Measurements from ENCODE around the gene TEDC1.
A peak's percentile ranks its signal among the peaks of the same experiment; 100 is the strongest.

Gene TEDC1

GRCh38 chr14:105529319-105529568 is 38.2 kb downstream of the TEDC1 start:
- H3K23ac ChIP-seq (ENCODE audit: low read length in 2 of 2) = no peak overlapping the region
- peaks cover 0 to 9% of the 10 kb centered on the region in 2 experiments for H3K36me3 ChIP-seq (ENCODE audit: control insufficient read depth in 1 of 2, insufficient read depth in 2 of 2, low read depth in 1 of 2, low read length in 2 of 2)
- peaks cover 14% of the 10 kb centered on the region for H3K4me1 ChIP-seq (ENCODE audit: control insufficient read depth, insufficient read depth, low read depth, low read length)
- no peak overlapping the region for H4K8ac ChIP-seq (ENCODE audit: low read length)
- no peak overlapping the region for H3K4ac ChIP-seq (ENCODE audit: low read depth in 1 of 2, low read length in 2 of 2)
- H3K4me3 ChIP-seq (ENCODE audit: insufficient read depth in 1 of 2, low read depth in 1 of 2, low read length in 2 of 2) = no peak overlapping the region
- H2BK12ac ChIP-seq (ENCODE audit: low read length in 2 of 2) = no peak overlapping the region
- no peak overlapping the region for H2BK15ac ChIP-seq (ENCODE audit: low read depth, poor library complexity, severe bottlenecking)
- no peak for DNase-seq
- no peak overlapping the region for H2BK5ac ChIP-seq (ENCODE audit: low read depth, low read length, poor library complexity, severe bottlenecking)
- no peak overlapping the region for H3K27ac ChIP-seq (ENCODE audit: low read length, poor library complexity, severe bottlenecking)
- no peak overlapping the region for H3K9ac ChIP-seq (ENCODE audit: low read length)
- no peak overlapping the region for H2BK120ac ChIP-seq (ENCODE audit: low read depth, low read length)
- H3K18ac ChIP-seq (ENCODE audit: low read depth in 1 of 2, low read length in 2 of 2) = no peak overlapping the region
- no peak overlapping the region for H3K14ac ChIP-seq (ENCODE audit: low read length in 2 of 2)
- H3K27me3 ChIP-seq (ENCODE audit: control insufficient read depth in 1 of 2, insufficient read depth in 1 of 2, low read length in 2 of 2) = peaks cover 4 to 57% of the 10 kb centered on the region in 2 experiments
- no peak overlapping the region for H2AFZ ChIP-seq (ENCODE audit: low read depth, low read length)
- H2AK5ac ChIP-seq (ENCODE audit: low read length, severe bottlenecking) = no peak overlapping the region
- H4K91ac ChIP-seq (ENCODE audit: low read length) = peak overlapping the region; percentile 39
- H3K9me3 ChIP-seq (ENCODE audit: control insufficient read depth, low read length) = no peaks in the 10 kb centered on the region
- WGBS = 97% methylated on average over 24 of the region's 24 CpGs
- H3K4me2 ChIP-seq (ENCODE audit: low read length, poor library complexity, severe bottlenecking) = no peak overlapping the region
- H3K79me1 ChIP-seq (replicated peaks; ENCODE audit: low read length, poor library complexity, severe bottlenecking) = no peaks in the 10 kb centered on the region

DNA sequence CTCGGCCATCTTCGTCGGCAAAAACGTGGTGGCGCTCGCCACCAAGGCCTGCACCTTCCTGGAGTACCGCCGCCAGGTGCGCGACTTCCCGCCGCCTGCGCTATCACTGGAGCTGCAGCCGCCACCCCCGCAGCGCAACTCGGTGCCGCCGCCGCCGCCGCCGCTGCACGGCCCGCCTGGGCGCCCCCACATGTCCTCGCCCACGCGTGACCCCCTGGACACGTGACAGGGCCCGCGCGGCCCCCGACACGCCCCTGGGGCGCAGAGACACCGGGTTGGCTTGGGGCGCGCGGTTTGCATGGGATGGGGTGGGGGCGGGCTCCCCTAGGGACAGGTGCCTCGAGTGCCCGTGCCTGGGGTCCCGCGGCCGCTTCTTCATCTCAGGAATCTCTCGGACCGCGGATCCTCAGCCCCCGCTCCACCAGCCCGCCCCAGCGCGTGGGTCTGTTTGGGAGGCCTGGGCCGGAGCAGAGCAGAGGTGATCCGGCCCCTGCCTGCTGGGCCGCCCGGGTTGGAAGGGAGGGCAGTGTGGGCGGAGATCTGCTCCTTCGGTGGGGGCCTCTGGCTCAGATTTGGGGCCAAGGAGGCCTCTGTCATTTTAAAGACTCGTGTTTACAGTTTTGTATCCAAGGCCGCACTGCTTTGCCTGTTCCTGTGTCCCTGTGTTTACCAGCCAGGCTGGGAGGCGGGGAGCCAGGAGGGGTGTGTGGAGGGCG is 38.7 kb downstream of the TEDC1 start:
- Histone ChIP-seq H4K91ac (ENCODE audit: low read length) (peak overlapping the region; percentile 39), H3K14ac (ENCODE audit: low read length in 2 of 2) (no peak overlapping the region), H3K23ac (ENCODE audit: low read length in 2 of 2) (no peak overlapping the region), H3K27me3 (ENCODE audit: control insufficient read depth in 1 of 2, insufficient read depth in 1 of 2, low read length in 2 of 2) (peaks cover 4 to 59% of the 10 kb centered on the region in 2 experiments), H2BK15ac (ENCODE audit: low read depth, poor library complexity, severe bottlenecking) (no peak overlapping the region), H2AK5ac (ENCODE audit: low read length, severe bottlenecking) (no peak overlapping the region), H2BK12ac (ENCODE audit: low read length in 2 of 2) (no peak overlapping the region), H3K36me3 (ENCODE audit: control insufficient read depth in 1 of 2, insufficient read depth in 2 of 2, low read depth in 1 of 2, low read length in 2 of 2) (peaks cover 0 to 9% of the 10 kb centered on the region in 2 experiments), H2BK120ac (ENCODE audit: low read depth, low read length) (no peak overlapping the region), H3K4ac (ENCODE audit: low read depth in 1 of 2, low read length in 2 of 2) (no peak overlapping the region), H2AFZ (ENCODE audit: low read depth, low read length) (no peak overlapping the region), H3K79me1 (replicated peaks; ENCODE audit: low read length, poor library complexity, severe bottlenecking) (no peaks in the 10 kb centered on the region), H3K9ac (ENCODE audit: low read length) (no peak overlapping the region), H3K18ac (ENCODE audit: low read depth in 1 of 2, low read length in 2 of 2) (no peak overlapping the region), H3K4me2 (ENCODE audit: low read length, poor library complexity, severe bottlenecking) (no peak overlapping the region), H3K4me3 (ENCODE audit: insufficient read depth in 1 of 2, low read depth in 1 of 2, low read length in 2 of 2) (no peak overlapping the region), H4K8ac (ENCODE audit: low read length) (no peak overlapping the region), H3K4me1 (ENCODE audit: control insufficient read depth, insufficient read depth, low read depth, low read length) (peaks cover 14% of the 10 kb centered on the region), H3K9me3 (ENCODE audit: control insufficient read depth, low read length) (no peaks in the 10 kb centered on the region), H2BK5ac (ENCODE audit: low read depth, low read length, poor library complexity, severe bottlenecking) (no peak overlapping the region), H3K27ac (ENCODE audit: low read length, poor library complexity, severe bottlenecking) (no peak overlapping the region)
- 96% methylated on average over 63 of the region's 63 CpGs for WGBS
- DNase-seq = no peak

- Histone ChIP-seq H3K4me2 (ENCODE audit: low read length, poor library complexity, severe bottlenecking) (no peak overlapping the region), H3K14ac (ENCODE audit: low read length in 2 of 2) (no peak overlapping the region), H4K91ac (ENCODE audit: low read length) (no peak overlapping the region), H3K9ac (ENCODE audit: low read length) (no peak overlapping the region), H3K9me3 (ENCODE audit: control insufficient read depth, low read length) (no peaks in the 10 kb centered on the region), H3K18ac (ENCODE audit: low read depth in 1 of 2, low read length in 2 of 2) (no peak overlapping the region), H2BK5ac (ENCODE audit: low read depth, low read length, poor library complexity, severe bottlenecking) (no peak overlapping the region), H2BK12ac (ENCODE audit: low read length in 2 of 2) (no peak overlapping the region), H3K4ac (ENCODE audit: low read depth in 1 of 2, low read length in 2 of 2) (no peak overlapping the region), H3K4me3 (ENCODE audit: insufficient read depth in 1 of 2, low read depth in 1 of 2, low read length in 2 of 2) (no peak overlapping the region), H3K27ac (ENCODE audit: low read length, poor library complexity, severe bottlenecking) (no peak overlapping the region), H3K4me1 (ENCODE audit: control insufficient read depth, insufficient read depth, low read depth, low read length) (peaks cover 14% of the 10 kb centered on the region), H4K8ac (ENCODE audit: low read length) (no peak overlapping the region), H2BK15ac (ENCODE audit: low read depth, poor library complexity, severe bottlenecking) (no peak overlapping the region), H2AFZ (ENCODE audit: low read depth, low read length) (no peak overlapping the region), H3K79me1 (replicated peaks; ENCODE audit: low read length, poor library complexity, severe bottlenecking) (no peaks in the 10 kb centered on the region), H3K27me3 (ENCODE audit: control insufficient read depth in 1 of 2, insufficient read depth in 1 of 2, low read length in 2 of 2) (peaks cover 3 to 59% of the 10 kb centered on the region in 2 experiments), H3K36me3 (ENCODE audit: control insufficient read depth in 1 of 2, insufficient read depth in 2 of 2, low read depth in 1 of 2, low read length in 2 of 2) (peaks cover 0 to 9% of the 10 kb centered on the region in 2 experiments), H2AK5ac (ENCODE audit: low read length, severe bottlenecking) (no peak overlapping the region), H2BK120ac (ENCODE audit: low read depth, low read length) (no peak overlapping the region), H3K23ac (ENCODE audit: low read length in 2 of 2) (no peak overlapping the region)
- no peak for DNase-seq
- 84% methylated on average over 19 of the region's 19 CpGs for WGBS
Measured at GRCh38 chr14:105530285-105531087, 39.4 kb downstream of the TEDC1 start.

DNA sequence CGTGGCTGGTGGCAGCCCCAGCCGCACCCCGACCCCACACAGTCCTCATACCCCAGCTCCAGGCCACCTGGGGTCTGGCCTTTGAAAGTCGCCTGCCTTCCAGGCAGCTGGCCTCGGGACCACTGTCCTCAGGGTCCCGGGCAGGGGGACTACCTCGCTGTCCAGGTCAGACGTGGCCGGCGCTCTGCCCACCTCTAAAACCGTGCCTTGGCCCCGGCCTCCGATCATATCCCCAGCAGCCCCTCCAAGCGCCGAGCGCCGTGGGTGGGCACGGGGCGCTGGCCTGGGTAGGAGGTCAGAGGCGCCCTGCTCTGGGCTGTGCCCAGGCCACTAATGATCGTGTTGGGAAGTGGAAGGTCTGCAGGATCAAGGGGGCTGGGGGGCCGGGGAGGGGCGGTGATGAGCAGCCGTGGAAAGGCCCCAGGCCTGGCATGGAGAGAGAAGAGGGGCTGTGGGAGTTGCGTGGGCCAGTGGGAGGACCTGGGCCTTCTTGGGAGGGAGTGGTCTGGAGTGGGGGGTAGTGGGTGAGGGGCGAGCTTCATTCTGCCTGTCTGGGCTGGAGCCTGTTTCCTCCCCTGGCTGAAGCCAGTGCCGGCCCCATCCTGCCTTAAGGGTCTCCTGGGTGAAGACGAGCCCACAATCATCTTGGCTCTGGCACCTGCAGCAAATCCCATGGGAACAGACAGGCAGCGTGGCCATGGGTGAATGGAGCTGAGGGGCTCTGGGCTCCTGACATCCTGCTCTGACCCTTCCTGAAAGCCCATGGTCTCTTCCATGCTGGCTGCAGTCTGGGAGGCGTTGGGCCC is 40.2 kb downstream of the TEDC1 start:
- Histone ChIP-seq H3K4ac (ENCODE audit: low read depth in 1 of 2, low read length in 2 of 2) (no peak overlapping the region), H3K18ac (ENCODE audit: low read depth in 1 of 2, low read length in 2 of 2) (no peak overlapping the region), H3K23ac (ENCODE audit: low read length in 2 of 2) (no peak overlapping the region), H4K8ac (ENCODE audit: low read length) (no peak overlapping the region), H3K4me1 (ENCODE audit: control insufficient read depth, insufficient read depth, low read depth, low read length) (peaks cover 12% of the 10 kb centered on the region), H3K9ac (ENCODE audit: low read length) (no peak overlapping the region), H3K14ac (ENCODE audit: low read length in 2 of 2) (no peak overlapping the region), H2AFZ (ENCODE audit: low read depth, low read length) (no peak overlapping the region), H2AK5ac (ENCODE audit: low read length, severe bottlenecking) (no peak overlapping the region), H2BK15ac (ENCODE audit: low read depth, poor library complexity, severe bottlenecking) (no peak overlapping the region), H3K79me1 (replicated peaks; ENCODE audit: low read length, poor library complexity, severe bottlenecking) (no peaks in the 10 kb centered on the region), H2BK12ac (ENCODE audit: low read length in 2 of 2) (no peak overlapping the region), H3K27me3 (ENCODE audit: control insufficient read depth in 1 of 2, insufficient read depth in 1 of 2, low read length in 2 of 2) (peaks cover 0 to 59% of the 10 kb centered on the region in 2 experiments), H3K27ac (ENCODE audit: low read length, poor library complexity, severe bottlenecking) (no peak overlapping the region), H3K9me3 (ENCODE audit: control insufficient read depth, low read length) (no peaks in the 10 kb centered on the region), H2BK5ac (ENCODE audit: low read depth, low read length, poor library complexity, severe bottlenecking) (no peak overlapping the region), H3K4me3 (ENCODE audit: insufficient read depth in 1 of 2, low read depth in 1 of 2, low read length in 2 of 2) (no peak overlapping the region), H3K4me2 (ENCODE audit: low read length, poor library complexity, severe bottlenecking) (no peak overlapping the region), H4K91ac (ENCODE audit: low read length) (peak overlapping the region; percentile 45), H3K36me3 (ENCODE audit: control insufficient read depth in 1 of 2, insufficient read depth in 2 of 2, low read depth in 1 of 2, low read length in 2 of 2) (peaks cover 0 to 9% of the 10 kb centered on the region in 2 experiments), H2BK120ac (ENCODE audit: low read depth, low read length) (no peak overlapping the region)
- DNase-seq = no peak
- WGBS = 92% methylated on average over 29 of the region's 30 CpGs
